Activated CD8-positive, alpha-beta T cell treated with anti-CD3 and anti-CD28 coated beads for 36 hours (primary cell): Measurements from ENCODE around the gene TMEM176B. TPM values are rescaled to one million over a fixed set of nuclear protein-coding genes. Genes with fewer than 3 reads are reported as not detected.

Experiments used
- ATAC-seq: fragments of 200-7000 bp; cut with Tn5 transposase; one replicate; pipeline ENCODE4 v1.10.0; 2021; ENCODE audit warnings: mild to moderate bottlenecking, moderate library complexity
- CTCF ChIA-PET: fragments of 350-600 bp; sonication (Branson Sonifier 250); formaldehyde crosslinking; loops from one replicate; lab custom pipeline; 2021; ENCODE audit warnings: antibody characterized with exemption; lab: Charles Lee
- POLR2A ChIA-PET: fragments of 350-600 bp; sonication (Branson Sonifier 250); formaldehyde crosslinking; loops from one replicate; lab custom pipeline; 2021; ENCODE audit warnings: antibody characterized with exemption; lab: Charles Lee
- DNase-seq: peaks from one replicate; pipeline ENCODE4 v3.0.0-alpha.2; 2020
- H3K27ac Mint-ChIP-seq: one replicate; pipeline ENCODE4 v1.8.0; 2021; ENCODE audit warnings: mild to moderate bottlenecking, mixed read lengths
- H3K27me3 Mint-ChIP-seq: one replicate; pipeline ENCODE4 v1.8.0; 2021; ENCODE audit warnings: mixed read lengths
- H3K36me3 Mint-ChIP-seq: one replicate; pipeline ENCODE4 v1.8.0; 2021; ENCODE audit warnings: low read depth, mixed read lengths
- H3K4me1 Mint-ChIP-seq: one replicate; pipeline ENCODE4 v1.8.0; 2021; ENCODE audit warnings: low read depth, mixed read lengths
- H3K4me3 Mint-ChIP-seq: one replicate; pipeline ENCODE4 v1.8.0; 2021; ENCODE audit warnings: mild to moderate bottlenecking, moderate library complexity, mixed read lengths
- H3K9me3 Mint-ChIP-seq: one replicate; pipeline ENCODE4 v1.8.0; 2021; ENCODE audit warnings: mixed read lengths
- CTCF ChIP-seq: fragments of 200-600 bp; IDR thresholded peaks from one replicate; pipeline ENCODE4 v1.8.0; 2022; ENCODE audit warnings: antibody characterized with exemption, mild to moderate bottlenecking
- intact Hi-C: fragments of 100-400 bp; cut with micrococcal nuclease; formaldehyde crosslinking; loops from one replicate; pipeline ENCODE4 v1.10.0; 2022
- total RNA-seq, 2 experiments: library from RNA; stranded (reverse); gene quantifications; one replicate each; pipeline ENCODE4 v1.2.3, GENCODE V29; 2021

Gene TMEM176B
- total RNA-seq, 2 experiments from 2014 or later: not detected

GRCh38 chr7:150847536-150847935 lies 47.4 kb upstream of the TMEM176B start:
- Mint-ChIP-seq H3K27me3 (peaks cover 15% of the 10 kb centered on the region), H3K4me3 (no peak overlapping the region), H3K27ac (no peak overlapping the region), H3K9me3 (no peaks in the 10 kb centered on the region), H3K36me3 (no peaks in the 10 kb centered on the region), H3K4me1 (no peaks in the 10 kb centered on the region)
- intact Hi-C loops: no loop called here
- ChIA-PET POLR2A (no interaction called here), CTCF (no interaction called here)
- no peak for TF ChIP-seq CTCF
- DNase-seq (no peak), ATAC-seq (no peak)

GRCh38 chr7:150846291-150847115 lies 46.3 kb upstream of the TMEM176B start:
- Mint-ChIP-seq H3K4me1 (no peaks in the 10 kb centered on the region), H3K4me3 (no peak overlapping the region), H3K36me3 (no peaks in the 10 kb centered on the region), H3K9me3 (no peaks in the 10 kb centered on the region), H3K27me3 (peaks cover 8% of the 10 kb centered on the region), H3K27ac (no peak overlapping the region)
- DNase-seq (no peak), ATAC-seq (no peak)
- POLR2A ChIA-PET: no interaction called here
- CTCF ChIA-PET: interaction anchor here (0.7 kb wide), 1 partner anchor 19 kb away, joined by 3 read pairs; no protein-coding TSS in a partner anchor
- intact Hi-C loops: no loop called here
- no peak for TF ChIP-seq CTCF

- CTCF ChIA-PET: no interaction called here
- DNase-seq: no peak
- POLR2A ChIA-PET: no interaction called here
- H3K4me3 Mint-ChIP-seq: no peak overlapping the region
- H3K9me3 Mint-ChIP-seq: no peaks in the 10 kb centered on the region
- H3K4me1 Mint-ChIP-seq: no peaks in the 10 kb centered on the region
- H3K27me3 Mint-ChIP-seq: no peaks in the 10 kb centered on the region
- H3K36me3 Mint-ChIP-seq: no peaks in the 10 kb centered on the region
- no peak for TF ChIP-seq CTCF
- intact Hi-C loops: no loop called here
- no peak overlapping the region for H3K27ac Mint-ChIP-seq
- no peak for ATAC-seq
Observed at GRCh38 chr7:150845421-150845861, 45.3 kb upstream of the TMEM176B start.

- Mint-ChIP-seq H3K36me3 (no peaks in the 10 kb centered on the region), H3K9me3 (no peaks in the 10 kb centered on the region), H3K4me3 (no peak overlapping the region), H3K4me1 (no peaks in the 10 kb centered on the region), H3K27me3 (no peaks in the 10 kb centered on the region), H3K27ac (no peak overlapping the region)
- DNase-seq: no peak
- POLR2A ChIA-PET: interaction anchor here (0.6 kb wide), 1 partner anchor 490 kb away, joined by 4 read pairs; no protein-coding TSS in a partner anchor
- intact Hi-C loops: no loop called here
- TF ChIP-seq CTCF: no peak
- CTCF ChIA-PET: interaction anchor here (1.3 to 1.5 kb wide), 2 partner anchors 34 to 64 kb away, joined by 4 to 5 read pairs; no protein-coding TSS in a partner anchor
- no peak for ATAC-seq
Observed at GRCh38 chr7:150842716-150843115, 42.6 kb upstream of the TMEM176B start.

- TF ChIP-seq CTCF: no peak
- Mint-ChIP-seq H3K27ac (no peak overlapping the region), H3K9me3 (no peaks in the 10 kb centered on the region), H3K4me1 (no peaks in the 10 kb centered on the region), H3K4me3 (no peak overlapping the region), H3K36me3 (no peaks in the 10 kb centered on the region), H3K27me3 (no peaks in the 10 kb centered on the region)
- ATAC-seq (no peak), DNase-seq (no peak)
- ChIA-PET POLR2A (interaction anchor here (0.6 kb wide), 1 partner anchor 489 kb away, joined by 4 read pairs; no protein-coding TSS in a partner anchor), CTCF (interaction anchor here (1.3 to 1.5 kb wide), 2 partner anchors 35 to 63 kb away, joined by 4 to 5 read pairs; no protein-coding TSS in a partner anchor)
- intact Hi-C loops: no loop called here
Observed at GRCh38 chr7:150842018-150842417, 41.9 kb upstream of the TMEM176B start.
